ENCODE results near the gene PALB2.

Gene PALB2

DNA sequence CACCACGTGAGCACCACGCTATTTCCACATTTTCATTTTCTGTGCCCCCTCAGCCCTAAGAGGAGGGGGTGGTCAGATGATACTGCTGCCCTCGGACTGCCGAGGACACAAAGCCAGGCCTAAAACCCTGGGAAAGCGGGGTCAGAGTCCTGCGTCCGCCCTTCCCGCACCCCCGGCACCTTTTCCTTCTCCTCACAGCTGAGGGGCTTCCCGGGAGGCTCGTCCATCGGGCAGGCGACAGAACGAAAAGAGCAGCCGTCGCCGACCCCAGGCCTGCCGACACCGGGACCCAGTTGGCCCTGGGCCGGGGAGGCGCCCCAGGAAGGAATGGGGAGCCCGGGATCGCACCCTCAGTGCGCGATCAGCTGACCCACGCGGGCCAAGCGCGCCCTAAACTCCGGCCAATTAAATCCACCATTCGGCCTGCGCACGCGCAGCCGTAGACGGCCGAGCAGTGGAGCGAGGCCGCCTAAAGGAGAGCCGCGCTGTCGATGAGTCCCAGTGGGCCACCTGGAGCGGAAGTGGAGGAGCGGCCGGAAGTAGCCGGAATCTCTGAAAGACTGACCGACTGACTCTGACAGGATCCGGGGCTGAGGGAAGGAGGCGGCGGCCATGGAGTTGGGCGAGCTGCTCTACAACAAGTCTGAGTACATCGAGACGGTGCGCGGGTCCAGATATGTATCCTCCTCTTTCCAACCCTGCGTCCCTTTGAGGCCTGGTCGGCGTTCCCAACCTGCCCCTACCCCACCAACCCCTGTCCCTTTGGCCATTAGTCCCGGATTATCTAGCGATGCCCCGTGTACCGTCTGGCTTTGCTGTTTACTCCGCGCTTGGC is at the start of gene PALB2, which contains the start of gene DCTN5:
TSS of gene PALB2 (minus strand) at position 380 of the 835 bp plus-strand sequence. CDS start at position 227, 153 bp downstream.
TSS of gene DCTN5 (plus strand) at position 536 of the 835 bp plus-strand sequence. CDS start at position 613, 77 bp downstream.
- peak; percentile 90 for DNase-seq (ENCODE audit: low spot score)

DNA sequence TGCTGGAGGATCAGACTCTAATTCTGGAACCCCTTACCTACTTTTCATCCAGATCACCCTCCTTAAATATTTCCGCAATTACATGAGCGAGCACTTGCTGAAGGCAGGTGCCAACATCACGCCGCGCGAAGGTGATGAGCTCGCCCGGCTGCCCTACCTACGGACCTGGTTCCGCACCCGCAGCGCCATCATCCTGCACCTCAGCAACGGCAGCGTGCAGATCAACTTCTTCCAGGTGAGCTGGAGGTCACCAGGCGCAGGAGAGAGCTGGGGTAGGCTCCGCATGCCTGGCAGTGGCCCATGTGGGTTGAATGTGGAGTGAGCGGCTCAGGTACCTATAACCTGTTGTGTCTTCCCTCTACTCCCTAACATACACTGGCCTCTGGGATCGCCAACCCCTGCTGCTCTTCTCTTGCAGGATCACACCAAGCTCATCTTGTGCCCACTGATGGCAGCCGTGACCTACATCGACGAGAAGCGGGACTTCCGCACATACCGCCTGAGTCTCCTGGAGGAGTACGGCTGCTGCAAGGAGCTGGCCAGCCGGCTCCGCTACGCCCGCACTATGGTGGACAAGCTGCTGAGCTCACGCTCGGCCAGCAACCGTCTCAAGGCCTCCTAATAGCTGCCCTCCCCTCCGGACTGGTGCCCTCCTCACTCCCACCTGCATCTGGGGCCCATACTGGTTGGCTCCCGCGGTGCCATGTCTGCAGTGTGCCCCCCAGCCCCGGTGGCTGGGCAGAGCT is 48.5 kb upstream of the PALB2 start:
- no peak for DNase-seq (ENCODE audit: low spot score)

DNA sequence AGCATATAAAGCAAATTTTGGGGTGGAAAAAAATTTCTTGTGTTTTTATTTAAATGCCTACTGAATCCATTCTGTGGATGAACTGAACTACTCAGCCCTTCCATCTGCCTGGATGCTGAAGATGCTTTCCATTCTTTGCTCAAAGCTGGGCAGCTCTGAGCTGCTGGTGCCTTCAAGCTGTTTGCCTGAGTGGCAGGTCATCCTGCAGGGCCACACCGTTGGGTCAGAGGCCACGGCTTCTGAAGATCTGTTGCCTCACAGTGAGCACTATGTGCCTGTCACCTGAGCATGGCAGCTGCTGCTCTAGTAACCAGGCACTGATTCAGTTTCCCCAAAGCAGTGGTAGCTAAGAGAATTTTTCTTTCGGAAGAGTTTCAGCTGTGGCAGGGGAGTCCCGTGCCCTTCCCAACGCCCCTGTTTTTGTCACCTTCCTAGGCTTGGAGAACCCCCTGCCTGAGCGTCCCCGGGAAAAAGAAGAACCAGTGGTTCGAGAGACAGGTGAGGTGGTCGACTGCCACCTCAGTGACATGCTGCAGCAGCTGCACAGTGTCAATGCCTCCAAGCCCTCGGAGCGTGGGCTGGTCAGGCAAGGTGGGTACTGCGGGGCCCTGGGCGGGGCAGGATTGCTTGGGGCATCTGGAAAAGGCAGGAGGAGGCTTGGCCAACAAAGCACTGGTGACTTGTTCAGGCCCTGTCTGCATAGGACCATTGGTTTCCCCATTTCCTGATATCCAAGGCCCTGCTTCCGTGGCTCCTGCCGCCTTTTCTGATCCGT is 46.1 kb upstream of the PALB2 start:
- no peak for DNase-seq (ENCODE audit: low spot score)

DNA sequence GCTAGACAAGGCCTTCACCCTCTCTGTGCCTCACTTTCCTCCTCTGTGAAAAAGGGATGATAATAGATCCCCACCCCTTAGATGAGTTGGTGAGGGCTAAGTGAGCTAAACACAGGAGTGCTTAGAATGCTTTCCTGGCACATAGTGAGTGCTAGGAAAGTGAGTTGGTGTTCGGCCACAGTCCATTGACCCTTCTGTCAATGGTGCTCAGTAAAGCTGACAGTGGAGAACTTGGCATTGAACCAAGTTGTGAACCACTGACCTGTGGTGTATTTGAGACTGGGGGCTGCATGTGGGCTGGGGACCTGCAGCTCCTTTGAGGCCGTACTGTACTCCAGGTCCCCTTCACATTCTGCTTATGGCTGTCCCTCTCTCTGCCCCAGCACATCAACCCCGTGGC is 42.4 kb upstream of the PALB2 start:
- DNase-seq (ENCODE audit: low spot score): no peak

DNA sequence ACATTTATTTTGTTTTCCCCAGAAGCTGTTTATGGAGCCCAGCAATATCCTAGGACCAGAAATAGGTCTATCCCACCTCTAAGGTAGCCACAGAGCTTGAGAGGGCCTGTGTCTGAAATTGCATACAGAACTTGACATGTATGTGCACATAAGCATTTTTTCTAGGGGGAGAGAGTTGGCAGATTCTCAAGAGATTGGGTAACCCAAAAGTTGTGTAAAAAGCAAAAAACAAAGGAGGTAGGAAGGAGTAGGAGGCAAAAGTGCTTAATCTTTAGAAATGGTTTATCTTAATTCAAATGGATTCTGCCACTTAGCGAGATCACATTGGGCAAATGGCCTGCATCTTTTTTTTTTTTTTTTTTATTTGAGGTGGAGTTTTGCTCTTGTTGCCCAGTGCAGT is 41.1 kb upstream of the PALB2 start:
- no peak for DNase-seq (ENCODE audit: low spot score)

DNA sequence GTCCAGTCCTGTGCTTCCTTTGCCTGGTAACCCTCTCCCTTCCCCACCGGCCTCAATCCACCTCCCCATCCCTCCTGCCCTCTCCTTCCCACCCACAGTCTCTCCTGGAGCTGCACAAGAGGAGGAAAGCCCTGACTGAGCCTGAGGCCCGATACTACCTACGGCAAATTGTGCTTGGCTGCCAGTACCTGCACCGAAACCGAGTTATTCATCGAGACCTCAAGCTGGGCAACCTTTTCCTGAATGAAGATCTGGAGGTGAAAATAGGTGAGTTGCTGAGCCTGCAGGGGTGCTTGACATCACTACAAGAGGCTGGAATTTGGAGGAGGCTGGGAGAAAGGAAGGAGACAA is 38.9 kb upstream of the PALB2 start:
- DNase-seq (ENCODE audit: low spot score): no peak

DNA sequence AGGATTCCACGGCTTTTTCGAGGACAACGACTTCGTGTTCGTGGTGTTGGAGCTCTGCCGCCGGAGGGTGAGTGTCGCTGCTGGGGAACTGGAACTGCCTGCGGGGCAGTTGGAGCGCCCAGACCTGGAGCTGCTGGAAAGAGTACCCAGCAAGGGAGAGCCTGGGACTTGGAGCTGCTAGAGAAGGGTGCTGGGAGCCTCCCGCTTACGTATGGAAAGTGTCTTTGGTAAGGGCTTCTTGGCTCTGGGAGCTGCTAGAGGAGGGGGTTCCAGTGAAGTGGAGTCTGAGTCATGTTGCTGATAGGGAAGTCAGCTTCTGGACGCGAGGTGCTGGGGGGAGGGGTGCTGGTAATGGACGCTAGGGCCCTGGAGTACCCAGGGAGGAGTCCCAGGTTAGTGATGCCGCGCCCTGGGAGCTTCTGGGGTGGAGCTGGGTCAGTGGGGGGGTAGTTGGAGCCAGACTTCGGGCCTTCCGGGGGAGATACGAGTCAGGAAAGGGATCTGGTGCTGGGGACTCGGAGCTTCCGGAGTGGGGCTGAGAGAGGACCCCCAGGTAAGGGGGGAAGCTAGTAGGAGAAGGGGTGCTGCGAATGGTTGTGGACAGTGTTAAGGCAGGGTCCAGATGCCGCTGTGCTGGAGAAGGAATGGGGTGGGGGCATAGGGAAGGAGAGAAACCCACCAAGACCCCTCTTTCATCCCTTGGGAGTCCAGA is 38.3 kb upstream of the PALB2 start:
- no peak for DNase-seq (ENCODE audit: low spot score)

DNA sequence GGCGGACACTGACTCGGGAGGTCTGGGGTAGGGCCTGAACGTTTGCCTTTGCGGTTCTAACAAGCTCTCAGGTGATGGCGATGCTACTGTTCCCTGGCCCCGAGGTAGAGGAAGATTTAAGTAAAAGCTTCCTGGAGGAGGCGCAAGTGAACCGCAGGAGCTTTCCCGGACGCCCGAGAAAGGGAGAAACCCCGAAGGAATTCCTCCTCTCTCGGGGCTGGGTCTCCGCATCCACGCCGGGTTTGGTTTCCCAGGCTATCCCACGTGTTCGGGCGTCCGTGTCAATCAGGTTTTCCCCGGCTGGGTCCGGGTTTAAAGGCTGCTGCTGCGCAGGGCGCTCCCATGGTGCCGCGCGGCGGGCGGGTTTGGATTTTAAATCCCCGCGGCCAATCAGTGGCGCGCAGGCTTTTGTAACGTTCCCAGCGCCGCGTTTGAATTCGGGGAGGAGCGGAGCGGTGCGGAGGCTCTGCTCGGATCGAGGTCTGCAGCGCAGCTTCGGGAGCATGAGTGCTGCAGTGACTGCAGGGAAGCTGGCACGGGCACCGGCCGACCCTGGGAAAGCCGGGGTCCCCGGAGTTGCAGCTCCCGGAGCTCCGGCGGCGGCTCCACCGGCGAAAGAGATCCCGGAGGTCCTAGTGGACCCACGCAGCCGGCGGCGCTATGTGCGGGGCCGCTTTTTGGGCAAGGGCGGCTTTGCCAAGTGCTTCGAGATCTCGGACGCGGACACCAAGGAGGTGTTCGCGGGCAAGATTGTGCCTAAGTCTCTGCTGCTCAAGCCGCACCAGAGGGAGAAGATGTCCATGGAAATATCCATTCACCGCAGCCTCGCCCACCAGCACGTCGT is 37.5 kb upstream of the PALB2 start, which contains the start of gene PLK1:
TSS of gene PLK1 (plus strand) at position 460 of the 844 bp plus-strand sequence. CDS start at position 504, 44 bp downstream.
- DNase-seq (ENCODE audit: low spot score): peak; percentile 40

DNA sequence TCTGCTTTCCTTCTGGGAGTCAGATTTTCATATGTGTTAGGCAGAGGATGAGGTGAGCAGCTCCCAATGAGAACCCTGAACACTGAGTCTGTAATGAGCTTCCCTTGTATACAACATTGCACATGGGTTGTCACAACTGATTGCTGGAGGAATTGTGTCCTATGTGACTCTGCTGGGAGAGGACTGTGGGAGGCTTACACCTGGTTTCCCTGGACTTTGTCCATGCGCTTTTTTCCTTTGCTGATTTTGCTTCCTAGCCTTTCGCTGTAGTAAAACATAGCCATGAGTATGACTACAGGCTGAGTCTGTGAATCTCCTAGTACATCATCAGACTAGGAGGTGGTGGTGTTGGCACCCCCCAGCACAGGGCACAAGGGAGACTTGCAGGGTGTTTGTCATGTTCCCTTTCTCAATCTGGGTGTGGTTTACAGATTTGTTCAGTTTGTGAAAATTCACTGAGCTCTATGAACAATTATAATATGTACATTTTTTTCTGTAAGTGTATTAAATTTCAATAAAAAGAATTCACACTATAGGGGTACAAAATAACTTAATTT is 35.9 kb upstream of the PALB2 start:
- no peak for DNase-seq (ENCODE audit: low spot score)

DNA sequence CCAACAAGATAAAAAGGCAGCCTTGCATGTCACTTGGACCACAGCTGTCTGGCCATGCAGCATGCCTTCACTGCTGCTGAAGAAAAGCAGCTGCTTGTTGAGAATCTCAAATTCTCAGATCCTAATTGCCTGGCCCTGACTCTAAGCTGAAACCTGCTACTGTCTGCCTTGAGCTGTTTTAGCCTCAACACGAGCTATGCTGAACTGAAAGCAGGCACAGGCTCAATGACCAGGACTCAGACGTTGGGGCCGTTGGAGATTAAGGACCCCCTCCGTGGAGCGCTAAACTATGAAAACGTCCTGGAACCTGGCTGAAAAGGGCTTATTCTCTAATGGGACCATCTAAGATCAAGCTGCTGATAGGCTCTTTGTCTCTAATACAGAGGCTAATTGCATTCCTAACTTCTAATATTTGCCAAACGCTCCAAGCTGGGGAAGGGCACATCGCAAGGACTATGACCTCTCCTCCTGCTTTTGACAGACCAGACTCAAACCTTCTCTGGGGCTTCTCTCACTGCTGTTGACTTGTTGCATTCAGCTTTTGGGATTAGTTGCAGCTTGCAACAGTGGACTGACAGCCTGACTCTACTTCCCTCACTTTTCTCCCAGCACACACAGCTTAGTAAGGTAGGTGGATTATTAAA is 33.0 kb upstream of the PALB2 start:
- no peak for DNase-seq (ENCODE audit: low spot score)

DNA sequence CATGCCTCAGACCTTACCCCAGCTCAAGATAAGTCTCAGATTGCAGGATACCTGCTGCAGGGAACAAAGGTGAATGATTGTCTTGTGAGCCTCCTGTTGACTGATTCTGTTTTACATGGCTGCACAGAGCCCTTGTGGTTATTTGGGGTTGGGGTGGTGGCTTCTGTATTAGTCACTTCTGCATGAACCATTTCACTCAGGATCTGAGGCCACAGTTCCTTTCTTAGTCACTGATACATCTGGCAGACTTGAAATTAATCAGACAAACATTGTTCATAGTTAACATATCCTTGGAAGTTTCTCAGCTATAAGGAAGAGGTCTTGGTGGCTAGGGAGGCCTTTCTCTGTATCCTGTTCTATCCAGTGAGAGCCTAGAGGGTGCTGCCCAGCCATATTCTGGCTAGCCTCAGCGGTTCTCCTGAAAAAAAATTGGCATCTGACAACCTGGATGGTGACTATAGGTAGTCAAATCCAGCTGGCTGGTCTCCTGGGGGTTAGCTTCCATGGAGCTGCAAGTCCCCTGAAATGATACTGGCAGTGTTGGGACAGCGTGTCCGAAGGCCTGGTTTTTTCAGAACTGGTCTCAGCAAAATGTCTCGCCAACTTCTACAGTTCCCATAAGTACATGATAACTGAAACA is 29.1 kb upstream of the PALB2 start:
- DNase-seq (ENCODE audit: low spot score): peak; percentile 29

DNA sequence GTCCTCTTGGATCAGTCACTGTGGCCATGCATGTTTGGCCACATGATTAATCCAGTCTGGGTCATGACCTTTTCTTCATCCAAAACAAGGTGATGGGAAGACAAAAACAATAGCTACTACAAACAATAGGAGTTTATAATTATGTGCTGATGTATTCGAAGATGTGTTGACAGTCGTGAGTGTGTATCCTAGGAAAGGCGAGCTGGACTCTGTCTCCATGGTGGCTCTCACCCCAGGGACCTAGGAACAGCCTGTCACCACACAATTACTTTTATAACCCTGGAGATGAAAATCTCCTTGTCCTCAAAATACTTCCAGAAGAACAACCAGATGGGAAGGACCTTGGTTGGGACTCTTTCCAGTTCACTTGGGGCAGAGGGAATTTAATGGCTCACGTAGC is 27.8 kb upstream of the PALB2 start:
- DNase-seq (ENCODE audit: low spot score): no peak

DNA sequence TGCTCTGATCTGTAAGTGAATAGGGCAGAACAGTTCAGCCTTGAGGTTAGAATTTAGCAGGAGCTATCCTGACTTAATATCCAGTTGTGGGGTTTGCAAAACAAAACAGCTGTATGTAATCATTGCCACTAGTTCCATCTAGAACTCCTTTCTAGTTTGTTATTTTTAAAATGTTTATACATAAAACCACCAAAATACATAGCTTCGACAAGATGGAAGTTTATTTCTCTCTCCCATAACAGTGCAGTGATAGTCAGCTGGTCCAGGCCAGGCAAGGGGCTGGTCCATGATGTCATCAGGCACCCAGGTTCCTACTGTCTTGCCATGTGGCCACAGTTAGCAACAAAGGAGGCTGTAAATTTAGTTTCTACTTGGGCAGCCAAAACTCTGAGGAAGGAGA is 27.1 kb upstream of the PALB2 start:
- no peak for DNase-seq (ENCODE audit: low spot score)

DNA sequence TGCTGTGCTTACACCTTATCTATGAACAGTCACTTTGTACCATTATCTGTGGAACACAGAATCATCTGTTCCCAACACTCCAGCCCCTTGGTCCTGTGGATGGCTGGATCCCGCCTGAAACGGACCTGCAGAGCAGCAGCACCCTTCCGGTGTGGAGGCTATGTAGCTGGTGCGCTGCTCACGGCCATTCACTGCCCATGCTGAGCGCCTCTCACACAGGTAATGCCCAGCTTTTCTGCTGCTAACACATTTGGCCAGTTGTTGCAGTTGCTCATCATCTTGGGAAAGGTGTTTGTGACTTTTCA is 26.2 kb upstream of the PALB2 start:
- DNase-seq (ENCODE audit: low spot score): no peak

DNA sequence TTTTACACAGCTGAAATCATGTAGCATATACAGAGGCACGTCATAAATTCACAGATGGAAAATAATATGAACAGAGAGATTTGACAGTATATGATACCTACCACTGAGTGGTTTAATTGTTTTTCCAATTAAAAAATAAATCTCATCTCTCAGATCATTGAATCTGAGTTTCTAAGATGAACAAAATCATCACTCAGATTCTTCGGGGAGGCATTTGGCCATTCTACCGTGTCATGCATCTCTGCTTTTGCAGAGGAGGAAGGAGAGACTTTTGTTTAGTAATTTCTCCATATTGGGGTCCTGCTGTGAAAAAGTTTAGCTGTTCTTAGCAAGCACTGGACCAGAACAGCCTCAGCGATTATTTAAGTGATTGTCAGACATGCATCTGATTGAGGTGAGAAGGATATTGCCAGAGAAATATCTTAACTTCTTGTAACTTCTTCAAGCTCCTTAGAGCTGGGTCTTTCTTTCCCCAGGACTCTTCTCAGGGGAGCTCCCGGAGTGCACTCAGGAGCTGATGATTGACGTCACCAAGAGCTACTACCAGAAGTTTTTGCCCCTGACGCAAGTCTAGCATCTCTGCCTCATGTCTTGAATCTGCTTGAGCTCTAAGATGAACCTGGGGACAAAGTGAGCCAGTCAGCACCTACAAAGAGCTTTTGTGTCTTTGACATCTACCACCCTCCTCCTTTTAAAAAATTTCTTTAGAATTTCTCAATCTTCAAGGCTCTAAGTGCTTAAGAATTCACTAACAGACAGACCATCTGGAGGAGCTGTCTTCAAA is 25.7 kb upstream of the PALB2 start:
- DNase-seq (ENCODE audit: low spot score): no peak

DNA sequence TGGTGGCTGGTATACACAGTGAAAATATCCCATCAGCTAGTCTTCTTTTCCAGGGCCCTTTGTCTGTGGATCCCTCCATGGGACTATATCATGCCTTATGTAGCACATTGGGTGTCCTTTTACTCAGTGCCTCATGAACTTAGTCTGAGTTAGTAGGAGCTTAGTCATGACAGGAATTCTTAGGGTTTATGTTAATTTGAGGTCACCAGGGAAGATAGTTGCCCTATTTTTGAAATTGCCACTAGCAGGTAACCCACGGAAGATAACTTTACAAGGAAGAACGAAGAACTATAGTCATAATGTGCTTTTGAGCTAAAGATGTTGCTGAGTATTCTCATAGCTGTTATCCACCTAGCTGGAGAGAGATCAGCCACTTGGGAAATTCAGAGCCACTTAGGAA is 22.8 kb upstream of the PALB2 start:
- no peak for DNase-seq (ENCODE audit: low spot score)

DNA sequence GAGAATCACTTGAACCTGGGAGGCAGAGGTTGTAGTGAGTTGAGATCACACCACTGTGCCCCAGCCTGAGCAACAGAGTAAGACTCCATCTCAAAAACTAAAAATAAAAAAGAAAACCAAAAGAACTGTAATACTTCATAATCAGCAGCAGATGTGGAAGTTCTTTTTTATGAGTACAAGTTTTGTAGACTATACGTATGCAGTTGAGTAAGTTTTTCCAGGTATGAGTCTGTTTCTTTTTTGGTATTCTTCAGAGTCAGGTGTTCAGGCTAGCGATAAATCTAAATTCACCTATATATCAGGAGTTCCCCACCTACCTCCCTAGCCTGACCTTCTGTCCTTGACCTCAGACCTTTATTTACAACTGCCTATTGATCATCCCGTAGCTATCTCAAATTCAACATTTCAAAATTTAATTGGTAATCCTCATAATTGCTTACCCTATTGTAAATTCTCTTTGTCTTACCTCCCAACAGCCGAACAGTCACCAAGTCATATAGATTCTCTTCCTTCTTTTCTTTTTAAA is 10.9 kb upstream of the PALB2 start:
- DNase-seq (ENCODE audit: low spot score): no peak

DNA sequence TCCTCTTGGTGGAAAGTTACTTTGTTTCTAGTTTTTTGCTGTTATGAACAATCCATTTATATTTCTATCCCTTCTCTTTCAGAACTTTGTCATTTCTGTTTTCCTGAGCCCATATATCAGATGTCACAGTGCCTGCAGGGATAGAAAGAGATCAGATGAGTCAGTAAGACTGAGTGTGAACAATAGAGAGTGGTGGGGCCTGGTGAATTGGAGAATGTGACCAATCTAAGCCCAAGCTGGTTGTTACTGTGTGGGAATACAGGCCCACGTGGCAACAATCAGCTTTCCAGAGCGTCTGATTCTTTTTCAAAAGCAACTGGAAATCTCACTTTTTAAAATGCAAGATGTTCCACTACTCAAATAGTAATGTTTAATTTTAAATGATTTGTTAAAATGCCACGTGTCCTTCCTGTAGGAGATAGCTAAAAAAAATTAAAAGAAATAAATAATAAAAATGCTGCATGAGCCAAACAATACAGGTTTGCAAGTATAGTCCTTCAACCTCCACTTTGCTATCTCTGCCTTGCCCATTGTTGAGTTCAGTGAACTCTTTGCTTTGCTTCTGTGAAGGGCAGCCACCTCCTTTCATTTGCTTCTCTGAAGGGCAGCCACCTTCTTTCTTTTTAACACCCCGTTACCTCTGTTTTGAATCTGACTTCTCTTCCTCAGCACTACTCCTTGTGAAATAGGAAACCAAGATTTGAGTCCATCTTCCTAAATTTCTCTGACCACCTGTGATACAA is 9.7 kb upstream of the PALB2 start:
- no peak for DNase-seq (ENCODE audit: low spot score)
